HEK293T (cell line): Measurements from ENCODE around the gene CHAT.

Experiments
- ARNT ChIP-seq: fragments of 450-650 bp; IDR thresholded peaks from 2 replicates; pipeline ENCODE4 v1.6.1; 2017; ENCODE audit warnings: mild to moderate bottlenecking
- BHLHE40 ChIP-seq: fragments of 450-650 bp; IDR thresholded peaks from 2 replicates; pipeline ENCODE4 v1.6.1; 2016; ENCODE audit warnings: mild to moderate bottlenecking, moderate library complexity, borderline replicate concordance
- FOXA1 ChIP-seq: fragments of 450-650 bp; IDR thresholded peaks from 2 replicates; pipeline ENCODE4 v1.6.1; 2016; ENCODE audit warnings: mild to moderate bottlenecking
- FOXK2 ChIP-seq: fragments of 450-650 bp; IDR thresholded peaks from 2 replicates; pipeline ENCODE4 v1.6.1; 2016; ENCODE audit warnings: mild to moderate bottlenecking
- FOXM1 ChIP-seq: fragments of 450-650 bp; IDR thresholded peaks from 2 replicates; pipeline ENCODE4 v1.6.1; 2017; ENCODE audit warnings: mild to moderate bottlenecking, borderline replicate concordance
- HDGF ChIP-seq: fragments of 450-650 bp; IDR thresholded peaks from 2 replicates; pipeline ENCODE4 v1.6.1; 2017; ENCODE audit warnings: antibody characterized with exemption, borderline replicate concordance
- L3MBTL2 ChIP-seq: fragments of 450-650 bp; conservative IDR thresholded peaks from 2 replicates; pipeline ENCODE4 v1.6.1; 2016; ENCODE audit warnings: mild to moderate bottlenecking
- NFRKB ChIP-seq: fragments of 450-650 bp; IDR thresholded peaks from 2 replicates; pipeline ENCODE4 v1.6.1; 2016; ENCODE audit warnings: mild to moderate bottlenecking, moderate library complexity
- PKNOX1 ChIP-seq: fragments of 450-650 bp; IDR thresholded peaks from 2 replicates; pipeline ENCODE4 v1.6.1; 2016
- SP1 ChIP-seq: fragments of 450-650 bp; IDR thresholded peaks from 2 replicates; pipeline ENCODE4 v1.6.1; 2017
- SUZ12 ChIP-seq: fragments of 450-650 bp; IDR thresholded peaks from 2 replicates; pipeline ENCODE4 v1.6.1; 2016; ENCODE audit warnings: mild to moderate bottlenecking
- TARDBP ChIP-seq: fragments of 450-650 bp; IDR thresholded peaks from 2 replicates; pipeline ENCODE4 v1.6.1; 2016
- ZNF384 ChIP-seq: fragments of 450-650 bp; IDR thresholded peaks from 2 replicates; pipeline ENCODE4 v1.6.1; 2016

- TF ChIP-seq FOXA1, result no peak
- TF ChIP-seq TARDBP, result no peak
- no peak for TF ChIP-seq FOXK2
- no peak for TF ChIP-seq ARNT
- no peak for TF ChIP-seq FOXM1
- TF ChIP-seq BHLHE40, result no peak
- no peak for TF ChIP-seq SP1
- no peak for TF ChIP-seq ZNF384
- no peak for TF ChIP-seq SUZ12
- no peak for TF ChIP-seq PKNOX1
- no peak for TF ChIP-seq NFRKB
- TF ChIP-seq L3MBTL2, result no peak
- TF ChIP-seq HDGF, result no peak
These were observed 43.1 kb downstream of the CHAT start for GRCh38 chr10:49656845-49657493.
